ENCODE measurements around the gene FRK.
"Not testable (repeated sequence)": the region's sequence is repeated elsewhere in the genome, so short reads cannot be mapped to it uniquely, and the experiment has no call there.

The FRK gene

DNA sequence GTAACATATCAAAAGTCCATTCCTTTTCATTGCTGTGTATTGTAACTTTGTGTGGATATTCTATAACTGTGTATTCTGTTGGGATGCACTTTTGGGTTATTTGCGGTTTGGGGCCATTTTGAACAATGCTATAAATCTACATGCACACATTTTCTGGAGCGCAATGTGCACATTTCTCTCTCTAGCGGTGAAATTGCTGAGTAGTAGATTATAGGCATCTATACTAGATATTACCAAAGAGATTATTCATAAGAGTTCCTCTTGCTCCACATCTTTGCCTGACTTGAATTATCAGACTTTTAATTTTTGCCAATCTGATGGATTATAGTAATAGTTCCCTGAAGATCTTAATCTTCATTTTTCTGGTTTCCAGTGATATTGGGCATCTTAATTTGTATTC, 18.3 kb upstream of the FRK start:
- DNase-seq (ENCODE audit: extremely low spot score, insufficient read length, low read depth) (no peak), FAIRE-seq (no peak)

DNA sequence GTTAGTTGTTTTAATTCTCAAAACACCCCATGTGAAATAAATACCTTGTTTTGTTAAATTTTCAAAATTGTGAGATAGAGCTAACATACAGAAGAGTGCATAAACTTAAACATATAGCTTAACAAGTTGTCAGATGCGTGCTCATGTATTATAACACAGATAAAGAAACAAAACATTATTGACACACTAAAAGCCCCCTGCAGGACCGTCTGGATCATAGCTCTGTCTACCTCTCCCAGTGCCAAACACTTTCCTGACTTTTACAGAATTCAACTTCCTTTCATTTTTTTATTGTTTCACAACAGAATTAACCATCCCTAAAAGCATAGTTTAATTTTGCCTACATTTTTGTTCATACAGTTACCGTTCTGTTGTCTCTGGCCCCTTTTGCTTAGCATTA, 17.8 kb upstream of the FRK start:
- FAIRE-seq, result peak; percentile 39
- no peak for DNase-seq (ENCODE audit: extremely low spot score, insufficient read length, low read depth)

DNA sequence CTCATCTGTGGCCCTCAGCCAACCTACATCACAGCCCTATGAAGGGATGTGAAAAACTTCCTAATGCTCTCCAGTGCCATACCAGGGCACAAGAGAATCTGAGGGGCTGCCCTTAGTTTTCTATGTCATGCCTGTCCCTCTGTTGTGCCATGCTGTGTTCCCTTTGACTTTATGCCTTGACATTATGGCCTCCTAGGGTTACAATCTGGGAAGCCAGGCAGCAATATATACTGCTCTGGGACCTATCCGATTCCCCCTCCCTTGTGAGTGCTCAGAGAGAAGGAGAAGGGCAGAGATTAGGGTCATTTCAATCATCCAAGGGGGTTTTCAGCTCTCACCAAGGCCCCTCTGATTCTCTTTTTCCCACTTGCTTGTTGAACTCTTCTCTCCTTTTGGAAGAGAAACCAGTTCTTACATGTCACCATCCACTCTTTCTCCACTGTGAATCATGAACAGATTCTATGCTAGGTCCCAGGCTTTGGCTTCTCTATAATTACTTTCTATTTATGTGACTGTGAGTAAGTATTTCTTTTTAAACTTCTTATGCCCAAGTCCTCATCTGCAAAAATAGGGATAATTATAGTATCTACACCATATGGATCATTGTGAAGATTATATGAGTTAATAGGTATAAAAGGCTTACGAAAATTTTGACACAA, 14.2 kb upstream of the FRK start:
- no peak for FAIRE-seq

DNA sequence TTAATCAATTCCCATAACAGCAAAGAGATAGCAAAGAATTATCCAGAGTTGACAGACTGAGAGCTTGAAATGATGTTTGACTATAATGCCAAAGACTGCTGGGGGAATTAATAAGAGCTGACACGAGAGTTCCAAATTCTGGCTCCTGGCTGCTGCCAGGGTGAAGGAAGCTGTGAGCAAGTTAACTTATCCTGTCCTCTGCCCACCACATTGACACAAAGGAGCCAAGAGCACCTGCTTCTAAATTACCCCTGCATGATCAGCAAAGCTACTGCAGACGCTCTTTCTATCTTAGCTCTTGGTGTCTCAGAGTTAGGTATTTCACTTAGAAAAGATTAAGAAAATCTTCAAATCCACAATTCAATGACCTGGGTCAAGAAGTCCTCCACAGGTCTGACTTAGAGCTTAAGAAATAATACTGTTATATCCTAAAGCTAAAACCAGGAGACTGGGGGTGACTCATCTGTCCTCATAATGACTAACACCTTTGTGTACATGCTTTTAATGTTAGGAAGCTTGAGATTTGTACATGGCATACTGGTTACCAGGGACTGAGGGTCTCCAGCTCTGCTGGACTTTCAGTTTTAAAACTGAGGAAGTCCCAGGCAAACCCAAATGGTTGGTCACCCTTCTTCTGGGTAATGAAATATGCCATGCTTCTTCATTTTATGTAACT, 13.2 kb upstream of the FRK start:
- FAIRE-seq (no peak), DNase-seq (ENCODE audit: extremely low spot score, insufficient read length, low read depth) (no peak)

More for the DNA sequence above, 14.2 kb upstream of the FRK start:
- no peak for DNase-seq (ENCODE audit: extremely low spot score, insufficient read length, low read depth)

DNA sequence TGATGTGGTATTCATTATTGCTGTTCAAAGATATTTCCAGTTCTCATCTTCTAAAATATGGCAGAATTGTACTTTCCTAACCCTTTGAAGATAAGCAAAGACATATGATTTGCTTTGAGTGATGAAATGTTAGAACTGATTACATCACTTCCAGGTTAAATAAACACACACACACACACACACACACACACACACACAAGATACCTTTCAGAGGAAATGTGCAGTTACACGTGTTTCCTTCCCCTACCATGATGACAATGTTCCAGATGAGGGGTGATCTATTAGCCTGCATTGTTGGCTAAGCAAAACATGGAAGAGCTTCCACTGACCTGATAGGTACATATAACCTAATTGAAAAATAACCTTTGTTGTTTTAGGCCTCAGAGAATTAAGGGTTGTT, 11.7 kb upstream of the FRK start:
- peak; percentile 15 for FAIRE-seq
- DNase-seq (ENCODE audit: extremely low spot score, insufficient read length, low read depth), result no peak

DNA sequence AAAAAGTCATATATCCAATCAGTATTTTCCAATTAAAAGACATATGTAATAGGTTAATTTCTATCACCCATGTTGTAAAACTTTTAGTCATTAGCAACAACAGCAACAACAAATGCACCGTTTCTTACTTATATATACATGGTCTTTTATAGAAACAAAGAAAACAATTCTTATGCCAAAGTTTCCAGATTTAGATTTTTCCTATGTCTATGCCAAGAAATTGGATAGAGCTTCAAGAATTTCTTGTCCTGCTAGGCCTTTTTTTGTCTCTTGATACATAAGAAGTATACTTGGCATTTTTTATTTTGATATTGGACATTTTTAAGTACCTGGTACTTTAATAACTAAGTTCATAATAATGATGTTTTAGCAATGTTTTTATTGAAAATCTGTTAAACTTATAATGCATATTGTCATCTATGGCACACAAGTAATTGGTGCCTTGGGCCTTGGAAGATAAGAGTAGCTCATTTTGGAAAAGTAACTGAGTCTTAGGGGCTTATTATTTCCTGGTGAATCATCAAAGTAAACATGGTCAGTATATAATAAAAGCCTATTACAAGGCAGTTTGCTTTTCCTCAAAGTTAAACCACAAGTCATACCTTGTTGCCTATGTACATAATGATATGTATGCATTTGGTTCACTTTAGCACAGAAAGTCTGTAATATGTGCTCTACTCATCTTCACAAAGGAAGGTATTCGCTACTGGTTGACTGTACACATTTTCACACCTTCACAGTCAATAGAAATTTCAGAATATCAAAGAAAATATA, 10.1 kb upstream of the FRK start:
- DNase-seq (ENCODE audit: extremely low spot score, insufficient read length, low read depth), result no peak
- no peak for FAIRE-seq

DNA sequence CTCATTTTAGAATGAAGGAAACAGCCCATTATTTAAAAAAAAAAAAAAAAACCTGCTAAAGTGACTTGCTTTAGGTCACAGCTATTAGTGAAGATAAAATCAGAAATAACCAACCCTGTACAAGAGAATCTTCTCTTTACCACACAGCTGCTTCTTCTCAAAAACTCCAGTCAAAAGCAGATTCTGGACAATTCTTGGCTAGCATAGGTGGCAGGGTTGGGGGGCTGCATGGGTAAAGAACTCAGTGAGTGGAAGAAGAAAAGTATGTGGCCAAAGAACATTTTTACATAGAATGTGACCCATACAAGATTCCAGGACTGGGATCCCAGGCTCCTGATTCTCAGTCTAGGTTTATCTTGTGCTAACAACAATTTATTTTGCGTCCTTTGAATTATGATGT, 9.4 kb upstream of the FRK start:
- FAIRE-seq (no peak), DNase-seq (ENCODE audit: extremely low spot score, insufficient read length, low read depth) (no peak)

DNA sequence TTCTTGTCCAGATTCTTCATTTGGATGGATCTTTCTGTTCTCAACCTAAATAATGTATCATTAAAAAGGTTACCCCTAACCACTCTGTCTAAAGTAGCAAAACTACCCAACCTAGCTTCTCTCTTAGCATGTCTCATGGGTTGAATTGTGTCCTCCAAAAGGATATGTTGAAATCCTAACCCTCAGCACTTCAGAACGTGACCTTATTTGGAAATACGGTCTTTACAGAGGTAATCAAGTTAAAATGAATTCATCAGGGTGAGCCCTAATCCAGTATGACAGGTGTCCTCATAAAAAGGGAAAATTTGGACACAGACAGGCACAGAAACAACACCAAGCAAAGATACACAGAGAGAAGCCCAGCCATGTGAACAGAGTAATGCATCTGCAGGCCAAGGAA, 6.1 kb upstream of the FRK start:
- DNase-seq (ENCODE audit: extremely low spot score, insufficient read length, low read depth) (no peak), FAIRE-seq (no peak)

DNA sequence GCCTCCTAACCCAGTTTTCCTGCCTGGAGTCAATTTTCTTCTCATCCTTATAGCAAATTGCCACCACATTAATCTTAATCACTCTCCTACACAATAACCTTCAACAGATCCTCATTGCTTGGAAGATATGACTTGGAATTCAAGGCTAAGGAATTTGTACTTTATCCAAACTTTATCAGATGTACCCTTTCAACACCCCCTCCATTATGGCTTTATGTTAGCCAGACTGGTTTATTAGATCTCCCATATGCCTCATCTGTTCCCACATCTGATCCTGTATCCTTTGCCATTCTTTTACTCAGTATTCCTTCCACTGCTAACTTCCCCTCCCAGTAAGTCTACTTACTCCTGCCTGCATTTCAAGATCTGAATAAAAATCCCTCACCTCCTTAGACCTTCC, 4.0 kb upstream of the FRK start:
- DNase-seq (ENCODE audit: extremely low spot score, insufficient read length, low read depth) (no peak), FAIRE-seq (no peak)

DNA sequence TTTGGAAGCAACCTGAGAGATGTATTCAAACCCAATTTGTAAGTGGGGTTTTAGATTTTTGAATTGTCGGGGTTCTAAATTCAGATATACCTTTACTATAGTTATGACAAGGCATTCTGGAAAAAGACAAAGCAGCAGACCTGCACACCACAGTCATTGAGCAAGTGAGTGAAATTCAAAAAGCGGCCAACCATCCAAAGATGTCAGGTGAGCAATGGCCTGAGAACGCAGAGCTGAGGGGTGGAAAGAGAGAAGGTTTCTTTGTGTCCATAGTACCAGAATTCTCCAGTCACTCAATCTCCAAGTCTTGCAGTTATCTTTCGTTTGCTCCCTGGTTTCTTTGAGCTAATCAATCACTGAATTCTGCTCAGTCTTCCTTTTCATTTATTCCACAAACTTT, 1.8 kb upstream of the FRK start:
- DNase-seq (ENCODE audit: extremely low spot score, insufficient read length, low read depth) (no peak), FAIRE-seq (no peak)

DNA sequence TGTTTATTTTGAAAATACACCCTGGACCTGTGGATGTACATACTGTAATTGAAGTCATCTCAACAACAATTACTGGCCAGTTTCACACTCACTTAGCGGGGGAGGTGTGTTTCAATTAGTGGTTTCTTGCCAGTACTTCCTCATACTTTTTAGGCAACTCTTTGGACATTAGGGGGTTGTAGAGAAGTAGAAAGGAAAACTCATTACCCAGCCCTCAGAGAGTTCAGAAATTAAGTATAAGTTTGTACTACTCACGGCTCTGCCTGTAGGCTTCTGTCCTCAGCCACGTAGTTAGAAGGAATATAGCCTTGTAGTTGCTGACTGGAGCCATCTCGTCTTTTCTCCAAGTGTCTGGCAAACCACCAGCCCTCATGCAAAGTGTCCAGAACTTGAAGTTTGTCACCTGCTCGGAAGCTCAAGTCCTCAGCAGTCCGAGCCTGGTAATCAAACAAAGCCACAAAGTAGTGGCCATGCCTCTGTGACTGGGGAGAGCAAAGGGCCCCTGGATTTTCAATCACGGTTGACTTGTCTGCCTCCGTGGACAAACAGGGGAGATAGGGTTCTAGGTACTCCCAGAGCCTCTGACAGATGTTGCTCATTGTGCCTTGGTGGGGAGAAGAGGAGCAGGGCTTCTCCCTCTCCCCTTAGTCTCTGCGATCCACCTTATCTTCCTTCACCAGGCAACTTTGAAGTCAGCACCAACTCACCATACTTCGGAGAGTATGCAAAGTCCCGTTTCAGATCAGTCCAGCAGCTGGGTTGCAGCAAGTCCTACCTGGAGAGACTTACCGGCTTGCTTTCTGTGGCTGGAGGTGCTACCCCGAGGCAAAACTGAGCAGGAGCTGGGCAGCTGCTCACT, 749 bp downstream of the FRK start:
- DNase-seq (ENCODE audit: extremely low spot score, insufficient read length, low read depth) (peak; percentile 7), FAIRE-seq (peak; percentile 81)

DNA sequence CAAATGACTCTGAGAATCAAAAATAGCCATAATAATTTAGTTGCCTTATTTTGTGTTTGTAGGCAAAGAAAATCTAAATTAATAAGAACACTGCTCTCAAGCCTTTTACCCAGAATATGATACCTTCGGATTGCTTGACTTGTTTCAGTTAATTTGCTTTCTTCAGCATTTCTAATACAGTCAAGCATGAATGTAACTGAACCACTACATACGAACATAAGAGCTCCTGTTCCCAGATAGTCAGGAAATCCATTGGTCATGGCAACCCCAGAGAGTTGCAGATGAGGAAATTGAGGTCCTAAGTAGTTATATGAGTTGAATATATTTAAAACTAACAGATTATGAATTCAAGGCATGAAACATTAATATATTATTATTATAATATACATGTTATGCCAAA, 2.9 kb downstream of the FRK start:
- no peak for FAIRE-seq
- DNase-seq (ENCODE audit: extremely low spot score, insufficient read length, low read depth), result no peak

DNA sequence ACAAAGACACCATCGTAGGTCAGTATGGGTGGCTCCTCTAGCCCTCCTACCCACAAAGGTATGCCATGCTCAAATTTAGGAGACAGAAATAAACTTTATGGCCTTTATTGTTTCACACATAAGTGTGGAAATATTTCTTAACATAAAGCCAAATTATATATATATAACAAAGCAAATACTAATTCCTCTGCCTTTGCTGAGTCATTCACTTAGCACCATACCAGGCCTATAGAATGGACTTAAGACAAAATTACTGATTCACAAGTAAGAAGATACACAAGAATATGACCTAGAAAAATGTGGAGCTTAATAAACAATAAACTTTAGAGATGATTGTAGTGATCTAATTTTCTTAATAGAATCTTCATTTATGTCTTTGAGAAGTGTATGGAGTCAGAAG, 5.2 kb downstream of the FRK start:
- FAIRE-seq (no peak), DNase-seq (ENCODE audit: extremely low spot score, insufficient read length, low read depth) (no peak)

DNA sequence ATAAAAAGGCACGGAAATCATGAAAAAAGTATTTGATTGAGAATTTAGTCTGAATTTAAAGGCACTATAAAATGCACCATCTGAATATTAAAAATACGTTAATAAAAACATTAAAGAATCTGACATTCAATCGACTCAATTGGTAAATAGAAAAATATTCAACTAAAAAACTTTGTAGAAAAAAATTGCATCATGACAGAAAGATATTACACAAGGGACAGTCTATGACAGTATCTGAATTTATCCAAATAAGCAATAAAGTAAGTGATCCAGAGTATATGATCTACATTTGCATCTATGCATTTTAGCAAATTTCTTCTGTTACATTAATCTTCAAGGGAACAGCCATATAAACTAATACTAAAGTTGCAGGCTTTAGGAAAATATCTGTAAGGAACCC, 9.4 kb downstream of the FRK start:
- FAIRE-seq (no peak), DNase-seq (ENCODE audit: extremely low spot score, insufficient read length, low read depth) (no peak)

DNA sequence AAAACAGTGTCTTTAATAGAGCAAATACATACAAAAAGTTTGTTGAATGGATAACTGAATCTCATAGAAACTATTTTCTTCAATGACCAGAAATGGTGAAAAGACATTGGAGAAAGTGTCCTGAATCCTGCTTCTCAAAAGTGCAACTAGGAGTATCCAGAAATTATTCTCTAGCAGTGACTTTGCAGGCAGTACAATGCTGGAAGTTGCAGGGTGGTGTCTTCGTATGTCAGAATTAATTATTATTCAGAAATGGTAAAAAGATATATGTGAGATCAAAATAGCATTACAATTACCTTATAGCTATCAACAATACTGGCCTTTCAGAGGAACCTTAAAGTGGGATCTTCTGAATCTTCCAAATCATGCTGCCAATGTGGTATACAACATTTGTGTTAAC, 10.0 kb downstream of the FRK start:
- no peak for DNase-seq (ENCODE audit: extremely low spot score, insufficient read length, low read depth)
- no peak for FAIRE-seq

DNA sequence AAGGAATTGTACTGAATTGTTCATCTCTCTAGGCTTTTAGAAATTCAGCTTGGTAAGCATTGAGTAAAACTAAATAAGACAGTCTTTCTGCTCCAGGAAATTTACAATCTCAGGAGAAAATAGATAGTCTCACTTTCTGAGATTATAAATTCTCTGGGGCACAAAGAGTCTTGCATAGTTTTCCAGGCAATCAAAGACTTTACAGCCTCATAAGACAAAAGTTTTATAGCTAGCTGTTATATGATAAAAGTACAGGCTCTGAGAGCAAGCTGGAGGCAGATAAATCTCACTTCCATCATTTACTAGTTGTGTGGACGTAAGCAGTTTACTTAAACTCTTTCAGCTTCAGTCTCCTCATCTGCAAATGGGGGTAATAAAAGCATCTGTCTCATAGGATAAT, 11.4 kb downstream of the FRK start:
- DNase-seq (ENCODE audit: extremely low spot score, insufficient read length, low read depth), result no peak
- FAIRE-seq, result no peak

DNA sequence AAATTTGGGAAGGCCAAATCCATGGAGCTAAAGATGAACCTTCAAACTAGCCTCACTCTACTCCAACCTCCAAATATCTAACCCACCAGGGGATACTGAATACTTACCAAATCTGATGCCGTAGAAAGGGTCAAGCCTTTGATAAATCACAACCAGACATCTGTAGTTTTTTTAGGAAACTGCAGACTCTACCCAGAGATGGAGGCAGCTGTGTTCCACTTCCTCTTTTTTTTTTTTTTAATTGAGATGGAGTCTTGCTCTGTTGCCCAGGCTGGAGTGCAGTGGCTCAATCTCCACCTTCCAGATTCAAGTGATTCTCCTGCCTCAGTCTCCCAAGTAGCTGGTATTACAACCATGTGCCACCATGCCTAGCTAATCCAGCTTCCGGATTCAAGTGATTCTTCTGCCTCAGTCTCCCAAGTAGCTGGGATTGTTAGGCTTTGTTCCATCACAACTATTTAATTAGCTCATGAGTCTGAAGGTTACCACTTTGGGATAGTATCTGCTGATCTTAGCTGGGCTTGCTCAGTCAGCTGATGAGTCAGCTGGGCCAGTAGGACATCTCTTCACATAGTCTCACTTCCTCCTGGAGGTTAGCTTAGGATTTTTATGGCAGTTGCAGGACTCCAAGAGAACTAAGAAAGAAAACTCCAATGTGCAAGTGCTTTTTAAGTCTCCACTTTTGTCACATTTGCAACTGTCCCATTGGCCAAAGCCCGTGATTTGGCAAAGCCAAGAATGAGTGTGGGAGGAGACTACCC, 13.3 kb downstream of the FRK start:
- FAIRE-seq (peak; percentile 70), DNase-seq (ENCODE audit: extremely low spot score, insufficient read length, low read depth) (no peak)

DNA sequence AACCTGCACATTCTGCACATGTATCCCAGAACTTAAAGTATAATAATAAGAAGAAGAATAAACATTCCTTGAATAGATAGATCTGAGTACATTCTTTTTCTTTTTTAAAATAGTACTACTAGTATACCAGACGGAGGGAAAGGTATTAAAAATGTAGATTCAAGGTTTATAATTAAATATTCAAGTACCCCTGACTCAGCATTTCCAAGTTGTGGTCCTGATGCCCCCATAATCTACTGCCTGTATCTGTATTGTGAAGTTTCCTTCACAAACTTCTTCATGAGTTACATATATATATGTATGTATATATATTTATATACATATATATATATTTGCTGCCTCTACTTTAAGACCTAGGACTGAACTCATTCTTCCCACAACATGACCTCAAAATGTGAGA, 14.0 kb downstream of the FRK start:
- FAIRE-seq (no peak), DNase-seq (ENCODE audit: extremely low spot score, insufficient read length, low read depth) (no peak)

DNA sequence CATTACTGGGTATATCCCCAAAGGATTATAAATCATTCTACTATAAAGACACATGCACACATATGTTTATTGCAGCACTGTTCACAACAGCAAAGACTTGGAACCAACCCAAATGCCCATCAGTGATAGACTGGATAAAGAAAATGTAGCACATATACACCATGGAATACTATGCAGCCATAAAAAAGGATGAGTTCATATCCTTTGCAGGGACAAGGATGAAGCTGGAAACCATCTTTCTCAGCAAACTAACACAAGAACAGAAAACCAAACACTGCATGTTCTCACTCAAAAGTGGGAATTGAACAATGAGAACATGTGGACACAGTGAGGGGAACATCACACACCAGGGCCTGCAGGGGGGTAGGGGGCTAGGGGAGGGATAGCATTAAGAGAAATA, 14.4 kb downstream of the FRK start:
- not testable (repeated sequence) for FAIRE-seq; DNase-seq (ENCODE audit: extremely low spot score, insufficient read length, low read depth)

DNA sequence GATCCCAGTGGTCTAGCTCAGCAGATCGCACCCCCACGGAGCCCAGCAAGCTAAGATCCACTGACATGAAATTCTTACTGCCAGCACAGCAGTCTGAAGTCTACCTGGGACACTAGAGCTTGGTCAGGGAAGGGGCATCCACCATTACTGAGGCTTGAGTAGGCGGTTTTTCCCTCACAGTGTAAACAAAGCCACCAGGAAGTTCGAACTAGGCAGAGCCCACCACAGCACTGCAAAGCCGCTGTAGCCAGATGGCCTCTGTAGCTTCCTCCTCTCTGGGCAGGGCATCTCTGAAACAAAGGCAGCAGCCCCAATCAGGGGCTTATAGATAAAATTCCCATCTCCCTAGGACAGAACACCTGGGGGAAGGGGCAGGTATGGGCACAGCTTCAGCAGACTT, 18.8 kb downstream of the FRK start:
- no peak for DNase-seq (ENCODE audit: extremely low spot score, insufficient read length, low read depth)
- FAIRE-seq, result no peak
